Measurements from ENCODE around the gene ATXN2.

GRCh38 chr12:111406474-111407376 is 192.4 kb downstream of the ATXN2 start:
- TF ChIP-seq, protein P1, sequence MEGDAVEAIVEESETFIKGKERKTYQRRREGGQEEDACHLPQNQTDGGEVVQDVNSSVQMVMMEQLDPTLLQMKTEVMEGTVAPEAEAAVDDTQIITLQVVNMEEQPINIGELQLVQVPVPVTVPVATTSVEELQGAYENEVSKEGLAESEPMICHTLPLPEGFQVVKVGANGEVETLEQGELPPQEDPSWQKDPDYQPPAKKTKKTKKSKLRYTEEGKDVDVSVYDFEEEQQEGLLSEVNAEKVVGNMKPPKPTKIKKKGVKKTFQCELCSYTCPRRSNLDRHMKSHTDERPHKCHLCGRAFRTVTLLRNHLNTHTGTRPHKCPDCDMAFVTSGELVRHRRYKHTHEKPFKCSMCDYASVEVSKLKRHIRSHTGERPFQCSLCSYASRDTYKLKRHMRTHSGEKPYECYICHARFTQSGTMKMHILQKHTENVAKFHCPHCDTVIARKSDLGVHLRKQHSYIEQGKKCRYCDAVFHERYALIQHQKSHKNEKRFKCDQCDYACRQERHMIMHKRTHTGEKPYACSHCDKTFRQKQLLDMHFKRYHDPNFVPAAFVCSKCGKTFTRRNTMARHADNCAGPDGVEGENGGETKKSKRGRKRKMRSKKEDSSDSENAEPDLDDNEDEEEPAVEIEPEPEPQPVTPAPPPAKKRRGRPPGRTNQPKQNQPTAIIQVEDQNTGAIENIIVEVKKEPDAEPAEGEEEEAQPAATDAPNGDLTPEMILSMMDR (IDR thresholded peaks at IDR 0.05) = no peak
- no peak for TF ChIP-seq POLR2A (IDR thresholded peaks at IDR 0.05)
